ENCODE results near the gene ARHGAP24. TPM values are rescaled to one million over a fixed set of nuclear protein-coding genes. Genes with fewer than 3 reads are reported as not detected.

ARHGAP24 gene
- total and polyA plus RNA-seq, 4 donors = 10.0 to 79.4 (median 21.6) TPM

GRCh38 chr4:85717847-85718246 is 242.9 kb downstream of the ARHGAP24 start:
- no peak overlapping the region for H3K9ac ChIP-seq (ENCODE audit: insufficient read depth in 1 of 2, low read length in 2 of 2)
- 81 to 89% methylated on average over 2 of the region's 2 CpGs for WGBS, 2 donors
- DNase-seq (no peak), ATAC-seq (ENCODE audit: insufficient read depth, low FRiP score) (no peak)
- peaks cover 0 to 5% (median 2%) of the 10 kb centered on the region in 4 donors for H3K36me3 ChIP-seq (ENCODE audit: control insufficient read depth in 4 of 4, insufficient read depth in 4 of 4, low read length in 4 of 4)
- TF ChIP-seq CTCF (IDR thresholded peaks at IDR 0.05; ENCODE audit: control extremely low read depth, extremely low read depth) = no peak
- H3K4me3 ChIP-seq = no peak overlapping the region
- H3K9me3 ChIP-seq (ENCODE audit: control insufficient read depth in 4 of 4, insufficient read depth in 3 of 4, low read length in 3 of 4) = no peaks in the 10 kb centered on the region
- peaks cover 0 to 14% (median 0%) of the 10 kb centered on the region in 5 donors for H3K4me1 ChIP-seq (ENCODE audit: control insufficient read depth in 5 of 5, insufficient read depth in 5 of 5, low read length in 5 of 5)
- no peaks in the 10 kb centered on the region for H3K27me3 ChIP-seq (ENCODE audit: control insufficient read depth in 3 of 3, insufficient read depth in 3 of 3, low read length in 2 of 3)
- H3K27ac ChIP-seq (ENCODE audit: low read depth in 1 of 2, low read length in 1 of 2) = no peak overlapping the region

- whole genome bisulfite sequencing, 2 donors = 59 to 62% methylated on average over 3 of the region's 3 CpGs
These were observed 245.8 kb downstream of the ARHGAP24 start for GRCh38 chr4:85720735-85721134.

GRCh38 chr4:85722401-85722800 is 247.5 kb downstream of the ARHGAP24 start:
- Histone ChIP-seq H3K36me3 (ENCODE audit: control insufficient read depth in 4 of 4, insufficient read depth in 4 of 4, low read length in 4 of 4) (peaks cover 0 to 8% (median 2%) of the 10 kb centered on the region in 4 donors), H3K4me1 (ENCODE audit: control insufficient read depth in 5 of 5, insufficient read depth in 5 of 5, low read length in 5 of 5) (peaks cover 5 to 17% (median 10%) of the 10 kb centered on the region in 5 donors), H3K9me3 (ENCODE audit: control insufficient read depth in 4 of 4, insufficient read depth in 3 of 4, low read length in 3 of 4) (no peaks in the 10 kb centered on the region), H3K4me3 (no peak overlapping the region), H3K27me3 (ENCODE audit: control insufficient read depth in 3 of 3, insufficient read depth in 3 of 3, low read length in 2 of 3) (no peaks in the 10 kb centered on the region), H3K27ac (ENCODE audit: low read depth in 1 of 2, low read length in 1 of 2) (no peak overlapping the region), H3K9ac (ENCODE audit: insufficient read depth in 1 of 2, low read length in 2 of 2) (no peak overlapping the region)
- 91% methylated on average over 3 of the region's 3 CpGs for WGBS, 2 donors
- DNase-seq (no peak), ATAC-seq (ENCODE audit: insufficient read depth, low FRiP score) (no peak)
- TF ChIP-seq CTCF (IDR thresholded peaks at IDR 0.05; ENCODE audit: control extremely low read depth, extremely low read depth) = no peak

More at GRCh38 chr4:85720735-85721134, 245.8 kb downstream of the ARHGAP24 start:
- no peak for ATAC-seq (ENCODE audit: insufficient read depth, low FRiP score)
- H3K4me1 ChIP-seq (ENCODE audit: control insufficient read depth in 5 of 5, insufficient read depth in 5 of 5, low read length in 5 of 5) = peaks cover 3 to 23% (median 7%) of the 10 kb centered on the region in 5 donors
- peaks cover 0 to 8% (median 2%) of the 10 kb centered on the region in 4 donors for H3K36me3 ChIP-seq (ENCODE audit: control insufficient read depth in 4 of 4, insufficient read depth in 4 of 4, low read length in 4 of 4)
- H3K27me3 ChIP-seq (ENCODE audit: control insufficient read depth in 3 of 3, insufficient read depth in 3 of 3, low read length in 2 of 3) = no peaks in the 10 kb centered on the region
- TF ChIP-seq CTCF (IDR thresholded peaks at IDR 0.05; ENCODE audit: control extremely low read depth, extremely low read depth) = no peak
- no peaks in the 10 kb centered on the region for H3K9me3 ChIP-seq (ENCODE audit: control insufficient read depth in 4 of 4, insufficient read depth in 3 of 4, low read length in 3 of 4)
- no peak for DNase-seq
- H3K4me3 ChIP-seq = no peak overlapping the region
- no peak overlapping the region for H3K9ac ChIP-seq (ENCODE audit: insufficient read depth in 1 of 2, low read length in 2 of 2)
- H3K27ac ChIP-seq (ENCODE audit: low read depth in 1 of 2, low read length in 1 of 2) = no peak overlapping the region

- Histone ChIP-seq H3K4me3 (no peak overlapping the region), H3K27me3 (ENCODE audit: control insufficient read depth in 3 of 3, insufficient read depth in 3 of 3, low read length in 2 of 3) (no peaks in the 10 kb centered on the region), H3K27ac (ENCODE audit: low read depth in 1 of 2, low read length in 1 of 2) (no peak overlapping the region), H3K36me3 (ENCODE audit: control insufficient read depth in 4 of 4, insufficient read depth in 4 of 4, low read length in 4 of 4) (peaks cover 0 to 8% (median 2%) of the 10 kb centered on the region in 4 donors), H3K9ac (ENCODE audit: insufficient read depth in 1 of 2, low read length in 2 of 2) (no peak overlapping the region), H3K9me3 (ENCODE audit: control insufficient read depth in 4 of 4, insufficient read depth in 3 of 4, low read length in 3 of 4) (no peaks in the 10 kb centered on the region), H3K4me1 (ENCODE audit: control insufficient read depth in 5 of 5, insufficient read depth in 5 of 5, low read length in 5 of 5) (peaks cover 5 to 17% (median 10%) of the 10 kb centered on the region in 5 donors)
- DNase-seq = no peak
- TF ChIP-seq CTCF (IDR thresholded peaks at IDR 0.05; ENCODE audit: control extremely low read depth, extremely low read depth) = no peak
- WGBS, 2 donors = 92 to 99% methylated on average over 2 of the region's 2 CpGs
- no peak for ATAC-seq (ENCODE audit: insufficient read depth, low FRiP score)
These were observed 247.9 kb downstream of the ARHGAP24 start for GRCh38 chr4:85722807-85723206.

Measured in lung (tissue), 12 donors.